Measurements from ENCODE around the gene CES1.

GRCh38 chr16:55760310-55761001 lies 72.4 kb downstream of the CES1 start:
- TF ChIP-seq CTCF (IDR thresholded peaks at IDR 0.05) (no peak), POLR2A (IDR thresholded peaks at IDR 0.05) (no peak)
